Mesodermal cell (in vitro differentiated cells): Measurements from ENCODE around the gene GOLGA8M. TPM values are rescaled to one million over a fixed set of nuclear protein-coding genes. Genes with fewer than 3 reads are reported as not detected.
"Not testable (repeated sequence)": the region's sequence is repeated elsewhere in the genome, so short reads cannot be mapped to it uniquely, and the experiment has no call there.

ENCODE experiments used
- H3K27ac ChIP-seq: 2 replicates; pipeline ENCODE4 v1.7.0; 2013; ENCODE audit warnings: mild to moderate bottlenecking, low read depth, low read length, moderate library complexity; ENCODE audit not compliant: severe bottlenecking
- H3K36me3 ChIP-seq: 2 replicates; pipeline ENCODE4 v1.7.1; 2013; ENCODE audit warnings: mild to moderate bottlenecking, low read length, moderate library complexity; ENCODE audit not compliant: control insufficient read depth, insufficient read depth
- H3K4me1 ChIP-seq: one replicate; pipeline ENCODE4 v1.7.1; 2013; ENCODE audit warnings: mild to moderate bottlenecking, low read length; ENCODE audit not compliant: insufficient read depth, control insufficient read depth, poor library complexity, severe bottlenecking
- H3K4me3 ChIP-seq: 2 replicates; pipeline ENCODE4 v1.7.0; 2013; ENCODE audit warnings: low read length, control low read depth, mild to moderate bottlenecking; ENCODE audit not compliant: insufficient read depth, poor library complexity, severe bottlenecking; ENCODE audit errors: extremely low read depth
- H3K9me3 ChIP-seq: 2 replicates; pipeline ENCODE4 v1.7.1; 2013; ENCODE audit warnings: mild to moderate bottlenecking, low read length, moderate library complexity; ENCODE audit not compliant: control insufficient read depth
- WGBS, 2 experiments: methylation state at CpG; one replicate each; pipeline ENCODE4 v1.1.5; 2013; ENCODE audit warnings: missing lambda C conversion rate in 2 of 2; ENCODE audit not compliant: insufficient coverage in 2 of 2; 5-methylcytosine and 5-hydroxymethylcytosine counted together
- polyA plus RNA-seq, 2 experiments: library from polyadenylated mRNA; stranded (reverse); fragments of 50-300 nt; gene quantifications; one replicate each; pipeline ENCODE4 v1.2.3, GENCODE V29; 2013

Gene GOLGA8M, protein sequence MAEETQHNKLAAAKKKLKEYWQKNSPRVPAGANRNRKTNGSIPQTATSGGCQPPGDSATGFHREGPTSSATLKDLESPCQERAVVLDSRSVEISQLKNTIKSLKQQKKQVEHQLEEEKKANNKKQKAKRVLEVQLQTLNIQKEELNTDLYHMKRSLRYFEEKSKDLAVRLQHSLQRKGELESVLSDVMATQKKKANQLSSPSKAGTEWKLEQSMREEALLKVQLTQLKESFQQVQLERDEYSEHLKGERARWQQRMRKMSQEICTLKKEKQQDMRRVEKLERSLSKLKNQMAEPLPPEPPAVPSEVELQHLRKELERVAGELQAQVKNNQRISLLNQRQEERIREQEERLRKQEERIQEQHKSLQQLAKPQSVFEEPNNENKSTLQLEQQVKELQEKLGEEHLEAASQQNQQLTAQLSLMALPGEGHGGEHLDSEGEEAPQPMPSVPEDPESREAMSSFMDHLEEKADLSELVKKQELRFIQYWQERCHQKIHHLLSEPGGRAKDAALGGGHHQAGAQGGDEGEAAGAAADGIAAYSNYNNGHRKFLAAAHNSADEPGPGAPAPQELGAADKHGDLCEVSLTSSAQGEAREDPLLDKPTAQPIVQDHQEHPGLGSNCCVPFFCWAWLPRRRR
- polyA plus RNA-seq (2013, experiment 1 of 2) = not detected
- polyA plus RNA-seq (2013, experiment 2 of 2) = not detected

DNA sequence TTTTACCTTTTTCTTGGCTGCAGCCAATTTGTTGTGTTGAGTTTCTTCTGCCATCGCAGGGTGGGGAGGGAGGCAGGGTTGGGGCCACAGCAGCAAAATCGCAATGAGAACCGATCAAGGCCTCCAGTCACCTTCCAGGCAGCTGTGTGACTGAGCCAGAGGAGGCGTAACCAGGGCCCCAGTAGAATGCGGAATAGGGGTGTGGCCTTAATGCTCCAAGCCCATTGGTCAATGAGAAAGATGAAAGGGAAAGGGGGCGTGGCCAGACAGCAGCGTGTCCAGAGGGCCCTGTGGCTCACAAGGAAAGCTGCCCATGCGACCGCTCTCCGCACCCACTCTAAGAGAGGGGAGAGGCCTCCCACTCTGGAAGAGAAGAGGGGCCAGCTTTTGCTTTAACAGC, at the start of gene GOLGA8M:
Gene GOLGA8M (minus strand): TSS at position 152 of the 400 bp plus-strand sequence. CDS start 98 bp downstream, at position 54.
- H3K4me1 ChIP-seq, H3K27ac ChIP-seq, H3K4me3 ChIP-seq, H3K9me3 ChIP-seq, H3K36me3 ChIP-seq: not testable (repeated sequence)
- WGBS, 2 experiments = no CpG with 5 or more reads among the region's 10 CpGs

- H3K27ac ChIP-seq, H3K36me3 ChIP-seq, H3K9me3 ChIP-seq, H3K4me1 ChIP-seq, H3K4me3 ChIP-seq: not testable (repeated sequence)
- no CpG with 5 or more reads among the region's 6 CpGs for WGBS, 2 experiments
Observed at GRCh38 chr15:28742890-28743289, 30.7 kb upstream of the GOLGA8M start.

DNA sequence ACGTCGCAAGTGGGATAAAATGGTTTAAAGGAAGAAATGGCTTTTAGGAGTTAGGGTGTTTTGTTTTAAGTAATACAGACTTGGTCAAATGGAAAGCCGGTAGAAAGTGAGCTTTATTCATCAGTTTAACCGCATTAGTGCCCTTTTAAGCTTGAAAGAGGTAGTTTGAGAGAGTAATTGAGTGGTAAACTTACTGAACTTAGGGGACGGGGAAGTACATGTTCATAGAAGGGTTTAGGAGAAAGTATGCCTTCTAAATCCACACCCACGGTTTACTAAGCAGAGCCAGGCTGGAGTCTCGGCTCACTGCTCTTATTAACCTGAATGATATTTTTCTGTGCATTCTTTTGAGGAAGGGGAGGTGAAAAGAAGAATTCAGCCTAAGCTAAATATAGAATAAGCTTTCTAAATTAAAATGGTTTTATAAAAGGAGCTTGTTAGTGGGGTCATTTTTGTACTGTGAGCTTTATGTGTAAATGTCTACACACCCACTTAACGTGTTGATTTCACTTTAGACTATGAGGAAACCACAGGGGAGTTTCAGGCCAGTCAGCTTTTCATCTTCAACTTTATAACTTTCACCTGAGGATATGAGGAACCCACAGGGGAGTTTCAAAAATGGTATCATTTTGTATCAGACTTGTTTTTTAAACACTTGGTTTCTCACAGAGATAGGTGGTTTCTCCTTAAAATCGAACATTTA, 26.5 kb upstream of the GOLGA8M start:
- H3K4me3 ChIP-seq, H3K9me3 ChIP-seq, H3K27ac ChIP-seq, H3K4me1 ChIP-seq, H3K36me3 ChIP-seq: not testable (repeated sequence)
- WGBS, 2 experiments = no CpG with 5 or more reads among the region's 9 CpGs

DNA sequence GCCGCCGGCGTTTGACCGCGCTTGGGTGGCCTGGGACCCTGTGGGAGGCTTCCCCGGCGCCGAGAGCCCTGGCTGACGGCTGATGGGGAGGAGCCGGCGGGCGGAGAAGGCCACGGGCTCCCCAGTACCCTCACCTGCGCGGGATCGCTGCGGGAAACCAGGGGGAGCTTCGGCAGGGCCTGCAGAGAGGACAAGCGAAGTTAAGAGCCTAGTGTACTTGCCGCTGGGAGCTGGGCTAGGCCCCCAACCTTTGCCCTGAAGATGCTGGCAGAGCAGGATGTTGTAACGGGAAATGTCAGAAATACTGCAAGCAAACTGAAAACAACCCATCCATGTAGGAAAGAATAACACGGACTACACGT, 26.0 kb upstream of the GOLGA8M start:
- H3K4me3 ChIP-seq = peak overlapping the region; percentile 31
- H3K4me1 ChIP-seq, H3K36me3 ChIP-seq, H3K27ac ChIP-seq, H3K9me3 ChIP-seq: not testable (repeated sequence)
- WGBS, 2 experiments = no CpG with 5 or more reads among the region's 23 CpGs

GRCh38 chr15:28737521-28738199, 25.4 kb upstream of the GOLGA8M start:
- H3K27ac ChIP-seq, H3K4me1 ChIP-seq, H3K9me3 ChIP-seq, H3K36me3 ChIP-seq: not testable (repeated sequence)
- H3K4me3 ChIP-seq = peak overlapping the region; percentile 31
- WGBS, 2 experiments = 0 to 1% methylated on average over 30 to 31 of the region's 101 CpGs

DNA sequence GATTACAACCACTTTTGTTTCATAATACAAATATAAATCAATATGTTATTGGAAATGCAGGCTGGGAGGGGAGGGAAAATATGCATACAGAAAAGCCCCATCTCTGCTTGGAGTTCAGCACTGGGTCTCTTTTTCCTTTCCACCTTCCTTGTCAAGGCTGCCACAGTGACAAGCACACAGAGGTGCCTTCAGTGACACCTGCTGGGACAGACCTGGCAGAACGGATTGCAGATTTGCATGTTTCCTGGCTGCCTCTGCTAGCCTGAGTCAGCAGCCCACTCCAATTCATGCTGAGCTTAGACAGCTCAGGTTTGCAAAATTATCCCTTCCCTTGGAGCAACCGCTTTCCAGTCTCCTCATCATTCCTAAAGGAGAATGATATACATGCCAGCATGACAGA, 15.8 kb upstream of the GOLGA8M start:
- not testable (repeated sequence) for H3K9me3 ChIP-seq, H3K4me3 ChIP-seq, H3K4me1 ChIP-seq, H3K36me3 ChIP-seq, H3K27ac ChIP-seq
- 50% methylated on average over 1 of the region's 2 CpGs; no CpG with 5 or more reads in 1 of the 2 experiments for WGBS, 2 experiments

DNA sequence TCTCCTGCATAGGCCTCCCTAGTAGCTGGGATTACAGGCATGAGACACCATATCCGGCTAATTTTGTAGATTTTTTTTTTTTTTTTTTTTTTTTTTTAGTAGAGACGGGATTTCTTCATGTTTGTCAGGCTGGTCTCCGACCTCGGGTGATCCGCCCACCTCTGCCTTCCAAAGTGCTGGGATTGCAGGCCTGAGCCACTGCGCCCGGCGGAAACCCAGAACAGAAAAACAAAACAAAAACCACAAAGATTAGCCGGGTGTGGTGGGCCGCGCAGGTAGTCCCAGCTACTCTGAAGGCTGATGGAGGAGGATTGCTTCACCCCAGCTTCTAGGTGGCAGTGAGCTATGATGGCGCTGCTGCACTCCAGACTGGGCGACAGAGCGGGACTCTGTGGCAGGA, 14.8 kb upstream of the GOLGA8M start:
- not testable (repeated sequence) for H3K27ac ChIP-seq, H3K4me1 ChIP-seq, H3K36me3 ChIP-seq, H3K4me3 ChIP-seq, H3K9me3 ChIP-seq
- WGBS, 2 experiments = 94 to 95% methylated on average over 5 to 6 of the region's 14 CpGs

GRCh38 chr15:28726102-28726501, 13.9 kb upstream of the GOLGA8M start:
- H3K27ac ChIP-seq = no peak overlapping the region
- no peaks in the 10 kb centered on the region for H3K4me1 ChIP-seq
- no peaks in the 10 kb centered on the region for H3K36me3 ChIP-seq
- 89 to 98% methylated on average over 8 to 11 of the region's 17 CpGs for WGBS, 2 experiments
- no peak overlapping the region for H3K4me3 ChIP-seq
- H3K9me3 ChIP-seq = no peaks in the 10 kb centered on the region

- no peaks in the 10 kb centered on the region for H3K9me3 ChIP-seq
- H3K27ac ChIP-seq = no peak overlapping the region
- H3K4me3 ChIP-seq = no peak overlapping the region
- H3K4me1 ChIP-seq = no peaks in the 10 kb centered on the region
- 85 to 98% methylated on average over 4 to 8 of the region's 14 CpGs for WGBS, 2 experiments
- no peaks in the 10 kb centered on the region for H3K36me3 ChIP-seq
Observed at GRCh38 chr15:28725556-28725955, 13.3 kb upstream of the GOLGA8M start.

- not testable (repeated sequence) for H3K27ac ChIP-seq, H3K4me1 ChIP-seq, H3K4me3 ChIP-seq, H3K36me3 ChIP-seq, H3K9me3 ChIP-seq
- WGBS, 2 experiments = 98 to 100% methylated on average over 2 to 4 of the region's 5 CpGs
Observed at GRCh38 chr15:28723986-28724385, 11.8 kb upstream of the GOLGA8M start.
